SHP77 treated with DMSO at 0.1 percent for 48 hours (cell line): ENCODE measurements around the gene SKA3.

Experiments used
- DNase-seq: peaks from one replicate; lab custom pipeline; 2025; lab: John Stamatoyannopoulos, UW

The SKA3 gene

GRCh38 chr13:21115231-21115630 lies 61.1 kb downstream of the SKA3 start:
- no peak for DNase-seq

- no peak for DNase-seq
Observed at GRCh38 chr13:21111546-21111945, 64.8 kb downstream of the SKA3 start.

- DNase-seq: no peak
Observed at GRCh38 chr13:21109168-21109567, 67.2 kb downstream of the SKA3 start.

GRCh38 chr13:21106089-21106488 lies 70.3 kb downstream of the SKA3 start:
- no peak for DNase-seq

GRCh38 chr13:21104199-21105019 lies 71.9 kb downstream of the SKA3 start:
- DNase-seq: no peak
